Skin of body (tissue), 2 donors: ENCODE data around the gene NACC1. TPM values are rescaled to one million over a fixed set of nuclear protein-coding genes. Genes with fewer than 3 reads are reported as not detected.
A peak's percentile ranks its signal among the peaks of the same experiment; 100 is the strongest.

ENCODE experiments used
- DNase-seq: peaks from one replicate; lab custom pipeline; 2025; lab: John Stamatoyannopoulos, UW
- total RNA-seq: library from RNA; depleted of rRNA; stranded (reverse); fragments of >200 nt; gene quantifications from one replicate; pipeline ENCODE4 v1.2.3, GENCODE V29; 2014

The NACC1 gene
- total RNA-seq, 1 donor from 2014 or later = 6.6 TPM

- DNase-seq = no peak
These were observed 18.7 kb upstream of the NACC1 start for GRCh38 chr19:13099073-13099999.

- DNase-seq = no peak
These were observed 18.0 kb upstream of the NACC1 start for GRCh38 chr19:13100031-13100588.

- DNase-seq = no peak
These were observed 17.0 kb upstream of the NACC1 start for GRCh38 chr19:13100841-13101589.

- DNase-seq = no peak
These were observed 16.3 kb upstream of the NACC1 start for GRCh38 chr19:13101590-13102415.

GRCh38 chr19:13102416-13102665 lies 15.7 kb upstream of the NACC1 start:
- no peak for DNase-seq

- peak; percentile 22 for DNase-seq
These were observed 15.1 kb upstream of the NACC1 start, which contains the start of gene LYL1 for GRCh38 chr19:13102666-13103580. Gene LYL1 (minus strand): TSS chr19:13102858. CDS start chr19:13101171, 1,687 bp downstream.

GRCh38 chr19:13103581-13104359 lies 14.3 kb upstream of the NACC1 start:
- DNase-seq = no peak

GRCh38 chr19:13104360-13104847 lies 13.7 kb upstream of the NACC1 start:
- DNase-seq = no peak

- no peak for DNase-seq
These were observed 13.0 kb upstream of the NACC1 start for GRCh38 chr19:13104848-13105711.

- no peak for DNase-seq
These were observed 8.5 kb upstream of the NACC1 start for GRCh38 chr19:13109361-13110098.

GRCh38 chr19:13110099-13110610 lies 7.9 kb upstream of the NACC1 start:
- no peak for DNase-seq

GRCh38 chr19:13112555-13112954 lies 5.5 kb upstream of the NACC1 start:
- DNase-seq = no peak

- no peak for DNase-seq
These were observed 2.2 kb upstream of the NACC1 start for GRCh38 chr19:13115936-13116281.

- peak; percentile 95 for DNase-seq
These were observed 1.5 kb upstream of the NACC1 start, which contains the start of gene TRMT1 for GRCh38 chr19:13116282-13117175. Gene TRMT1 (minus strand): TSS chr19:13116740. CDS start chr19:13116399, 341 bp downstream.

- peak; percentile 27 for DNase-seq
These were observed 790 bp upstream of the NACC1 start for GRCh38 chr19:13117176-13117771.
